Measurements from ENCODE around the gene CIB4. TPM values are rescaled to one million over a fixed set of nuclear protein-coding genes. Genes with fewer than 3 reads are reported as not detected.

Gene CIB4
- total and polyA plus RNA-seq, 9 of the 15 experiments (the other 6 are each of a cell fraction or from before 2014, with no cell fraction given), result not detected

DNA sequence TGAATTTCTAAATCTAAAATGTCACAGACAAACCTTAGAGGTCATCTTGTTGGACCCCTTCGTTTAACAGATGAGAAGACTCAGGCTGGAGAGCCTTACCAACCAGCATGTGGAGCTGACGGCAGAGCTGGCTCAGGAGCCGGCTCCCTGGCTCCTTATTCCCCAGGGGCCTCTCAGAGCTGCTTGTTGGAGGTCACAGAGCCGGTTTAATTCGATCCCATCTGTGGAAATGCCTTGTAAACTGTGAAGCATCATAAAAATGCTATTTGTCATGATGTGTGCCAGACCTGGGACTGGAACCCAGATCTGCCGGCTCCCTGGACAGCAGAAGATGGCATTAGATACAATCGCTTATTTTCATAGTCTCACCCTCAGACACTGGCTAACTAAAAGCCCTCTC is 8.2 kb upstream of the CIB4 start (continued):
- TF ChIP-seq PRDM10 (IDR thresholded peaks at IDR 0.05; ENCODE audit: partially characterized antibody) (no peak), PHF20 (IDR thresholded peaks at IDR 0.05; ENCODE audit: partially characterized antibody) (no peak), LEF1 (IDR thresholded peaks at IDR 0.05) (no peak), KDM4B (IDR thresholded peaks at IDR 0.05; ENCODE audit: borderline replicate concordance in 2 of 2, low read depth in 1 of 2) (no peak), RBM17 (IDR thresholded peaks at IDR 0.05; ENCODE audit: borderline replicate concordance, low read depth, low read length) (no peak), COPS2 (conservative IDR thresholded peaks at IDR 0.05) (no peak), TCF15 (CRISPR knock-in tag; IDR thresholded peaks at IDR 0.05) (no peak), RBM34 (IDR thresholded peaks at IDR 0.05; ENCODE audit: borderline replicate concordance, insufficient read depth, low read length) (no peak), ELK3 (CRISPR knock-in tag; IDR thresholded peaks at IDR 0.05) (no peak)
- TF ChIP-seq, protein P1, sequence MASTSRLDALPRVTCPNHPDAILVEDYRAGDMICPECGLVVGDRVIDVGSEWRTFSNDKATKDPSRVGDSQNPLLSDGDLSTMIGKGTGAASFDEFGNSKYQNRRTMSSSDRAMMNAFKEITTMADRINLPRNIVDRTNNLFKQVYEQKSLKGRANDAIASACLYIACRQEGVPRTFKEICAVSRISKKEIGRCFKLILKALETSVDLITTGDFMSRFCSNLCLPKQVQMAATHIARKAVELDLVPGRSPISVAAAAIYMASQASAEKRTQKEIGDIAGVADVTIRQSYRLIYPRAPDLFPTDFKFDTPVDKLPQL (IDR thresholded peaks at IDR 0.05; ENCODE audit: extremely low read depth, insufficient read length), result no peak
